Activated CD4-positive, alpha-beta T cell treated with anti-CD3 and anti-CD28 coated beads, Interleukin-2, amount 50 U/mL, for 48 hours (primary cell): ENCODE data around the gene RAP1GAP2.

Experiments
- DNase-seq, 2 experiments: peaks; one replicate each; pipeline ENCODE4 v3.0.0-alpha.2; 2020

Gene RAP1GAP2

GRCh38 chr17:2854143-2855055 is 58.2 kb downstream of the RAP1GAP2 start:
- peak; percentile 32 to 42 for DNase-seq

- DNase-seq = no peak
Measured at GRCh38 chr17:2855063-2855600, 58.9 kb downstream of the RAP1GAP2 start.

DNA sequence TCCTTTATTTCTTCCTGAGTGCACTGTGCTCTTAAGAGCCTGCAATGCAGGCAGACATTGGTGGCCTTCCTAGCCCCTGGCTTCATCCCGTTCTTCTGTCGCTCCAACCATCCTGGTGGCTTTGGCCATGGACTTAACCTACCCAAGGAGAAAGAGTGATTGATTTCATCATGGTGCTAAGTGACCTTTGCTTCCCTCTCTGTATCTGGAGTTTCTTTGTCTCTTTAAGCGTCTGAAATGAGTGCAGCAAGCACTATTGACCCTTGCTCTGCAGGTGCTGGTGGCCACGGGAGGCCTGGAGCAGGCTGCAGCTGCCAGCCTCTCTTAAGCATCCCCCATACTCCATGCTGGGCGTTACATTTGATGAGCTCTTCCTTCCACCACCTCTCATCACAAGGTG is 60.5 kb downstream of the RAP1GAP2 start:
- DNase-seq = no peak

- no peak for DNase-seq
Measured at GRCh38 chr17:2860045-2860444, 63.8 kb downstream of the RAP1GAP2 start.

GRCh38 chr17:2860883-2861282 is 64.6 kb downstream of the RAP1GAP2 start:
- DNase-seq = no peak

GRCh38 chr17:2862197-2862596 is 66.0 kb downstream of the RAP1GAP2 start:
- DNase-seq = no peak

DNA sequence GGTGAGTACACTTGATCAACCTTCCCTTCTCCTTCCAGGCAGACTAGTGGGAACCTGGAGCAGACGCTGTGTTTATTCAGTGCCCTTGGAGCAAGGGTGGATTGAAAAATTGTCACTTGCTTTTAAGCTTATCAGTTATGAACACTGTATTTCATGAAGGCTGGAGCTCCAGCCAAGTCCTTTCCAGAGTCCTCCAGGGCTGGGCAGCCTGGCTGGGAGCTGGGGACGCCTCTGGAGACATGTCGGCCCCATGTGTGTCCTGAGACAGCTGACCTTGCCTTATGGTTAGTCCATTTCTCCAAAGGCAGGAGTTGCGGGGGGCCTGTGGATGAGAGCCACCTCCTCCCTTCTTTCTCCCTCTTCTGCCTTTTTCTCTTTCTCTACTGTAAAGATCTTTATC is 67.0 kb downstream of the RAP1GAP2 start:
- DNase-seq = no peak

DNA sequence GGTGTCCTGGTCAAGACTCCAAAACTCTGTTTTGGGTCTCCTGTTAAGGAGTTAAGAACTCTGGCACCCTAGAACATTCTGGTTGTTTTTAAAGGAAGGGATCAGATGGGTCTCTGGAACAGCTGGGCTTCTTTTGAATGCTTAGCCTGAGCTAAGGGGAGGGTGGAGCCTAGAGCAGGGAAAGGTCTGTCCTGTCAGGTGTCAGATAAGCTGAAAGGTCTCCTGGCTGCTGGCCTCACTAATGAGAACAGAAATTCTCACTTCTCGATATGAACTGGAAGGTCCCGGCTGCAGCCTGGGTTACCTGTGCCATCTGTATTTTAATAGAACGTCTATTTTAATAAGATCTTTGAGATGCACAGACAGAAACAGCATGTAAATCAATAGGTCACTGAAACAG is 69.0 kb downstream of the RAP1GAP2 start:
- DNase-seq = no peak

DNA sequence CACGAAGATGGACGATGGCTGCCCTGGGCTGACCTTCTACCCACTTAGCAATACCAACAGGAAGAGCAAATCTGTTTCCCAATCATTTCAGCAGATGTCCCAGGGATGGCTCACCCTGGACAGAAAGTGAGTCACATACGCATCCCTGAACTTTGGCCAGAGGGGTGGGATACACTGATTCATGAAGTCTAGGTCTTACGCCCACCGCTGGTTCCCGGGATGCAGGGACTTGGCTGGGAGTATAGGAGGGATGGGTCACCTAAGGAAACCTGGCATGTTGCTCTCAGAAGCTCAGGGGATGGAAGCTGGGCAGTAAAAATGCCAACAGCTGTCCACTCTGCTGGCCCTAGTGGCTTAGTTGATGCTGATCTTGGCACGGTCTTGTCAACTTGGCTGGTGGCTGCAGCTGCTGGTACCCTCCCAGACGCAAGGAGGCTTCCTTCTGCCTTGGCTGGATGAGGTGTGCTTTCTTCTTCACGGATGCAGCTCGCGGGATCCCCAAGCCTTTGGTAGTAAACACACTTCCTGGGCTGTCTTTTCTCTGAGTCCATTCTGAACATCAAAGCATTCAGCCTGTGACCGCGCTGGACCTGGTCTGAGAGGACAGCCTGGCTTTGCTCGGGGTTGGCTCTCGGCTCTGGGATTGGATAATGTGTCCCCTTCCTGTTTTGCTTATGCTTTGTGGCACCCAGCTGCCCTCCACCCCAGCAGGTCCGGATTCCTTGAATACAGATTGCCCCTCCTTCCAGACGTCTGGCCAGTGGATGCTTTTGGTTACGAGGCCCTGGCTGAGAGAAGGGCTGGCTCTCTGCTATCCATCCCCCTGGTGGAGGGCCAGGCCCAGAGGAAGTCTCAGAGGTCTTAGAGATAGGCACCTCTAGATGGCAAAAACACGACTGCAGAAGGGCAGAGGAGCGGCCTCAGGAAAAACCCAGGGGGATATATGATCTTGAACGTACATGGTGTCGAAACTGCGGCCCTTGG is 71.5 kb downstream of the RAP1GAP2 start:
- no peak for DNase-seq

GRCh38 chr17:2869604-2870003 is 73.4 kb downstream of the RAP1GAP2 start:
- no peak for DNase-seq

GRCh38 chr17:2871205-2871604 is 75.0 kb downstream of the RAP1GAP2 start:
- no peak for DNase-seq

DNA sequence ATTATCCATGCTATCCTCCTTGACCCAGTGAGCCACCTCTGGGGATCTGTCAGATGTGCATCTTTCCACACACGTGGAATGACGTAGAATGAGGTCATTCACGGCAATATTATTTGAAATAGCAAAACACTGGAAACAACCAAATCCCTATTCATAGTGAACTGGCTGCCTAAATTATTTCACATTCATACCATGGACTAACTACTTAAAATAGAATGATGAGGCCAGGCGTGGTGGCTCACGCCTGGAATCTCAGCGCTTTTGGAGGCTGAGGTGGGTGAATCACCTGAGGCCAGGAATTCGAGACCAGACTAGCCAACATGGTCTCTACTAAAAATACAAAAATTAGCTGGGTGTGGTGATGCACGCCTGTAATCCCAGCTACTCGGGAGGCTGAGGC is 75.5 kb downstream of the RAP1GAP2 start:
- DNase-seq = no peak

- DNase-seq = no peak
Measured at GRCh38 chr17:2872282-2872681, 76.0 kb downstream of the RAP1GAP2 start.

DNA sequence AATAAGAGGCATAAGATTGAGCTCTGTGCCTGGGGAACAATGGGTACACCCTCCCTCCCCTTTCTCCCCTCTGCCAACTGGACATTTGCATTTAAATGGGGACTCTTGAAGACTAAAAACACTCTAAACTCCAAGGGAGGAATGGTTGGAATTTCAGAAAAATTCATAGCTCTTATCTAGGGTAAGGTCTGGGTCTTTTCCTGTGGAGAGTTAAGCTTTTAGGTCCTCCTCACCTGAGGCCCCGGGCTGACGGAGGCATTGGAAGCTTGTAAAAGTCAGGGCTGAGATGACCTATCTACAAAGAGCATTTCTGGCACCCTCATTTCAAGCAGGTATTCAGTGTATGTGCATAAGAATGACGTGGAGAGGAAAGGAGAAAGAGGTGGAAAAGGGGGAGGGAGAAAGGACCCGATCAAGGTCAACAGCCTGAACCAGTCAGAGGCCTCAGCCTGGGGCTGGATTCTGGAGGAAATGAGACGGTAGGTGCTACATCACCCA is 78.0 kb downstream of the RAP1GAP2 start:
- no peak for DNase-seq

- no peak for DNase-seq
Measured at GRCh38 chr17:2875608-2876007, 79.4 kb downstream of the RAP1GAP2 start.

- no peak for DNase-seq
Measured at GRCh38 chr17:2876467-2876866, 80.2 kb downstream of the RAP1GAP2 start.

- no peak for DNase-seq
Measured at GRCh38 chr17:2878751-2879254, 82.6 kb downstream of the RAP1GAP2 start.

DNA sequence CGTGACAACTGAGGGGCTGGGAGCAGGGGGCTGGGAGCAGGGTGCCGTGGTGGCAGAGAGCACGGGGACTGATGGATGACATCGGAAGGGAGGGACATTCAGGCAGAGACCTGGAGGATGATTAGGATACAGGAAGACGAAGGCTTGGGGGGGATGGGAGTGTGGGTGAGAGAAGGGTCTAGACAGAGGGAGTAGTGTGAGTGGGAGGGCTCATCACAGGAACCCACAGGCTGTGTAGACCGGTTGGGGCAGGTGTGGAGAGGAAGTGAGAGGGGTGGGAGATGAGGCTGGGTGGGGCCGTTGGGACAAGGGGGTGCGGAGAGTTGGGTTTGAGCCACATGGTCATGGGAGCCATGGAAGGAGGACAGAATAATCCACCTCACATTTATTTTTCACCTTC is 83.8 kb downstream of the RAP1GAP2 start:
- no peak for DNase-seq

- DNase-seq = no peak
Measured at GRCh38 chr17:2881295-2881694, 85.1 kb downstream of the RAP1GAP2 start.

- no peak for DNase-seq
Measured at GRCh38 chr17:2883544-2884213, 87.4 kb downstream of the RAP1GAP2 start.

GRCh38 chr17:2885733-2886132 is 89.5 kb downstream of the RAP1GAP2 start:
- DNase-seq = no peak

- DNase-seq = no peak
Measured at GRCh38 chr17:2888326-2888725, 92.1 kb downstream of the RAP1GAP2 start.
